HUES64 (cell line): Measurements from ENCODE around the gene INTS11.

Source experiments
- H3K27ac ChIP-seq: 2 replicates; pipeline ENCODE4 v1.7.0; 2013; ENCODE audit warnings: low read depth, low read length, inconsistent platforms
- H3K27me3 ChIP-seq: 2 replicates; pipeline ENCODE4 v1.6.1; 2013; ENCODE audit warnings: mild to moderate bottlenecking, low read length; ENCODE audit not compliant: insufficient read depth
- H3K36me3 ChIP-seq: 2 replicates; pipeline ENCODE4 v1.6.1; 2013; ENCODE audit warnings: mild to moderate bottlenecking, low read length; ENCODE audit not compliant: insufficient read depth
- H3K4me1 ChIP-seq: 2 replicates; pipeline ENCODE4 v1.6.1; 2013; ENCODE audit warnings: mild to moderate bottlenecking, low read length, moderate library complexity; ENCODE audit not compliant: insufficient read depth
- H3K4me3 ChIP-seq: 2 replicates; pipeline ENCODE4 v1.5.1; 2013; ENCODE audit warnings: mild to moderate bottlenecking, low read length, moderate library complexity
- H3K9ac ChIP-seq: 2 replicates; pipeline ENCODE4 v1.6.1; 2013; ENCODE audit warnings: mild to moderate bottlenecking, low read depth, low read length
- H3K9me3 ChIP-seq: 2 replicates; pipeline ENCODE4 v1.6.1; 2013; ENCODE audit warnings: low read depth, low read length; ENCODE audit not compliant: insufficient read depth
- WGBS: fragments of 150-250, 120-280 bp; methylation state at CpG from one replicate; pipeline ENCODE4 v1.1.7; 2013; ENCODE audit warnings: missing lambda C conversion rate; 5-methylcytosine and 5-hydroxymethylcytosine counted together

Gene INTS11

GRCh38 chr1:1309251-1310108 lies 15.0 kb downstream of the INTS11 start:
- peak overlapping the region; percentile 13; the same call in 1 of the 2 replicates for H3K27ac ChIP-seq
- H3K36me3 ChIP-seq = peaks cover 45% of the 10 kb centered on the region
- H3K9ac ChIP-seq = peak overlapping the region; percentile 82
- no peaks in the 10 kb centered on the region; the same call in 1 of the 2 replicates for H3K27me3 ChIP-seq
- H3K4me3 ChIP-seq = peak overlapping the region; percentile 88
- 15% methylated on average over 57 of the region's 57 CpGs for WGBS
- peaks cover 21% of the 10 kb centered on the region for H3K4me1 ChIP-seq
- H3K9me3 ChIP-seq = no peaks in the 10 kb centered on the region

DNA sequence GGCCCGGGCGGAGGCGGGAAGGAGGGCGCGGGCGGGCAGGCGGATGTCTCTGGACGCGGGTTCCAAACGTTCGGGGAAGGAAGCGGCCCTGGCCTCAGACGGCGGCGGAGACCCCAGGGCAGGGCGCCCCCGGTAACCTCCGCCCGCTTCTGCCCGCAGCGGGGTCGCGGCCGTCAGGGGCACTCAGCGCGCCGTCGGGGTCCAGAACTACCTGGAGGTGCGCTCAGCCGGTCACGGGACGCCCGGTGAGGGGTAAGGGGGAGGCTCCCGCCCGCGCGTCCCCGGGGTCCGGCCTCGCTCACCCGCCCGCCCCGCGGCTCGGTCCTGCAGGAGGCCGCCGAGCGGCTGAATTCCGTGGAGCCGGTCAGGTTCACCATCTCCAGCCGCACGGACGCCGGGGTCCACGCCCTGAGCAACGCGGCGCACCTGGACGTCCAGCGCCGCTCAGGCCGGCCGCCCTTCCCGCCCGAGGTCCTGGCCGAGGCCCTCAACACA lies 15.7 kb downstream of the INTS11 start:
- Histone ChIP-seq H3K27ac (peak overlapping the region; percentile 67; the same call in 1 of the 2 replicates), H3K9ac (peak overlapping the region; percentile 82), H3K36me3 (peaks cover 38% of the 10 kb centered on the region), H3K9me3 (no peaks in the 10 kb centered on the region), H3K27me3 (no peaks in the 10 kb centered on the region; the same call in 1 of the 2 replicates), H3K4me1 (peaks cover 23% of the 10 kb centered on the region), H3K4me3 (peak overlapping the region; percentile 88)
- WGBS = under 1% methylated on average over 66 of the region's 66 CpGs

DNA sequence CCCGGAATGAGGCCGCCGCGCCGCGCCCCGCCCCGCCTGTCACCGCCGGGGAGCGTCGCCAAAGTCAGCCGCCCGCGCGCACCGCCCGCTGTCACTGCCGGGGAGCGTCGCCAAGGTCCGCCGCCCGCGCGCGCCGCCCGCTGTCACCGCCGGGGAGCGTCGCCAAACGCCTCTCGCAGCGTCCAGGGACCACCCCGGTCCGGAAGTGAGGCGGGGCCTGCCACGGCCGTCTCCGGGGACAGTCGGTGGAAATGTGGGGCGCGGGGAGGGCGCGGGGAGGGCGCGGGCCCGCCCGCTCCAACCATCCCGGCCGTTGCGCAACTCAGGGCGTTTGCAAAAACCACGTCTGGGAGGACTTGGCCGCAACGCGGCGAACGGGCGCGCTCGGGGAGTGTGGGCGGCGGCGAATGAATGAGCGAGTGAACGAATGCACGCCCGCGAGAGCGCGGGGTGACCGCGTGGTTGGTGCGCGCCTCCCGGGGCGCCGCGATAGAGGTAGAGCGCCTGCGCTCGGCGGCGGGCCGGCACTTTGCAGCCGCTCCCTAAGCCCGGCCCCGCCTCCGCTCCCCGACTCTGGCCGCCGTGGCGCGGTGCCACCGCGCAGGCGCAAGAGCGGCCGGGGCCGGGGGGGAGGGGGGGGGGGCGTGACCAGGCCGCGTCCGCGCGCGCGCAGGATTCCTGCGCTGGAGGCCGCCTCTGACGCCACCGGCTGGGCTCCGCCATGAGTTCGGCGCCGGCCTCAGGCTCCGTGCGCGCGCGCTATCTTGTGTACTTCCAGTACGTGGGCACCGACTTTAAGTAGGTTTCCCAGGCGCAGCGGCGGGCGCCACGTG lies 16.3 kb downstream of the INTS11 start, which contains the start of the genes ACAP3 and PUSL1:
TSS of gene ACAP3 (minus strand) at position 8 of the 833 bp plus-strand sequence. CDS start 115 bp downstream, outside the sequence.
TSS of gene PUSL1 (plus strand) at position 675 of the 833 bp plus-strand sequence. CDS start at position 722, 47 bp downstream.
- WGBS = under 1% methylated on average over 130 of the region's 131 CpGs
- peaks cover 23% of the 10 kb centered on the region for H3K4me1 ChIP-seq
- peak within 1 kb of the TSS; percentile 92 for H3K27ac ChIP-seq
- H3K9ac ChIP-seq = peak within 1 kb of the TSS; percentile 82
- H3K9me3 ChIP-seq = no peaks in the 10 kb centered on the region
- H3K27me3 ChIP-seq = no peaks in the 10 kb centered on the region; the same call in 1 of the 2 replicates
- peaks cover 31% of the 10 kb centered on the region for H3K36me3 ChIP-seq
- H3K4me3 ChIP-seq = peak within 1 kb of the TSS; percentile 88

DNA sequence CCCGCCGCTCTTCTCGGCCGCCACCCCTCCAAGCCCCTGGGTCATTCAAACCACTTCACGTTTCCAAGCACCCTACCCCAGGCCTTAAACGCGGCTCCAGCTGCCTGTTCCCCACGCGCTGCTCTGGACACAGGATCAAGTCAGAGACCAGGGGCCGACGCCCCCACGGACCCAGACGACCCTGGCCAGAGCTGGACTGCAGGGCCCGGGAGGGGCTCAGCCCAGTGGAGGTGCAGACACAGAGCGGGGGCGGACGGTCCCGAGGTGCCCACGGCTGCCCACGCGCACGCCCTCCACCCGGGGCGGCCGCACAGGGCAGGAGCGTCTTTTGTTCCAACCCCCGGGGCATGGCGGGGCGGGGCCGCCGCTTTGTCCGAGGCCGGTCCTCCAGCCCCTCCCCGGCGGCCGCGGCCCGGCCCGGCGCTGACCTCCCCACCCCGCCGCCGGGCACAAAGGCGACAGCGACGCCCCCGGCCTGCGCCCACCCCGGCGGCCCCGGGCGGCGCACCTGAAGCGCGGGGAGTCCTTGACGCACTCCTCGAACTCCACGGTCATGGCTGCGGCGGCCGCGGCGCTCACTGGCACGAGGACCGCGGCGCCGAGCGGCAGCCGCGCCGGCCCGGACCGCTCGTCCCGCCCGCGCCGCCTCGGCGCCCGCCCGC lies 17.1 kb downstream of the INTS11 start:
- peaks cover 23% of the 10 kb centered on the region for H3K4me1 ChIP-seq
- peak overlapping the region; percentile 77 for H3K4me3 ChIP-seq
- no peaks in the 10 kb centered on the region for H3K9me3 ChIP-seq
- H3K9ac ChIP-seq = peak overlapping the region; percentile 74
- peaks cover 24% of the 10 kb centered on the region for H3K36me3 ChIP-seq
- 2% methylated on average over 83 of the region's 83 CpGs for WGBS
- peak overlapping the region; percentile 25; the same call in 1 of the 2 replicates for H3K27ac ChIP-seq
- no peaks in the 10 kb centered on the region; the same call in 1 of the 2 replicates for H3K27me3 ChIP-seq

DNA sequence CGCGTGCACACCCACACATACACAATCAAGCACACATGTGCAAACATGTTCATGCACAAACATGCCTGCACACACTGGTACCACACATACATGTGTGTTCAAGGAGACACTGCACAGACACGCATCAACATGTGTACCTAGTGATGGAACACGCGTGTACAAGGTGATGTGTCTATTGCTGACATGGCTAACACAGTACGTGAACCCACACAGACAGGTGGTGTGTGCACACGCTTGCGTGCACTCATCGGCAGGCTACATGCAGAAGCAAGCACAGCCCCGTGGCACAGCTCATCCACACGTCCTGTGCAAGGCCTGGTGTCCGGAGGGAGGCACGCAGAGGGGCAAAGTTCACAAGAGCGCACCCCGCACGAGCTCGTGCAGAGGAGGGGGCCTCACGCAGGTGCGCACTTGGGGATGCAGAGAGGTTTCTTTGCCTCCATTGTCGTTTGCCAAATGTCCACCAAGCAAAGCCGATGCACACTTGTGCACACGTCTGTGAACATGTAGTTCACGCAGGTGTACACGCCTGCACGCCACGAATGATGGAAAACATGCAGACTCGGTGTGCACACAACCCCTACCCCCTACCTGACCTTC lies 17.7 kb downstream of the INTS11 start:
- peaks cover 23% of the 10 kb centered on the region for H3K4me1 ChIP-seq
- H3K9me3 ChIP-seq = no peaks in the 10 kb centered on the region
- H3K27ac ChIP-seq = no peak overlapping the region
- no peaks in the 10 kb centered on the region; the same call in 1 of the 2 replicates for H3K27me3 ChIP-seq
- H3K36me3 ChIP-seq = peaks cover 19% of the 10 kb centered on the region
- H3K4me3 ChIP-seq = peak overlapping the region; percentile 77
- 67% methylated on average over 27 of the region's 27 CpGs for WGBS
- H3K9ac ChIP-seq = peak overlapping the region; percentile 74; the same call in 1 of the 2 replicates

GRCh38 chr1:1306070-1306660 lies 18.3 kb downstream of the INTS11 start:
- Histone ChIP-seq H3K4me1 (peaks cover 23% of the 10 kb centered on the region), H3K36me3 (peaks cover 13% of the 10 kb centered on the region), H3K27me3 (no peaks in the 10 kb centered on the region; the same call in 1 of the 2 replicates), H3K9ac (no peak overlapping the region), H3K27ac (peak overlapping the region; percentile 72; the same call in 1 of the 2 replicates), H3K4me3 (peak overlapping the region; percentile 77), H3K9me3 (no peaks in the 10 kb centered on the region)
- WGBS = 52% methylated on average over 11 of the region's 11 CpGs

DNA sequence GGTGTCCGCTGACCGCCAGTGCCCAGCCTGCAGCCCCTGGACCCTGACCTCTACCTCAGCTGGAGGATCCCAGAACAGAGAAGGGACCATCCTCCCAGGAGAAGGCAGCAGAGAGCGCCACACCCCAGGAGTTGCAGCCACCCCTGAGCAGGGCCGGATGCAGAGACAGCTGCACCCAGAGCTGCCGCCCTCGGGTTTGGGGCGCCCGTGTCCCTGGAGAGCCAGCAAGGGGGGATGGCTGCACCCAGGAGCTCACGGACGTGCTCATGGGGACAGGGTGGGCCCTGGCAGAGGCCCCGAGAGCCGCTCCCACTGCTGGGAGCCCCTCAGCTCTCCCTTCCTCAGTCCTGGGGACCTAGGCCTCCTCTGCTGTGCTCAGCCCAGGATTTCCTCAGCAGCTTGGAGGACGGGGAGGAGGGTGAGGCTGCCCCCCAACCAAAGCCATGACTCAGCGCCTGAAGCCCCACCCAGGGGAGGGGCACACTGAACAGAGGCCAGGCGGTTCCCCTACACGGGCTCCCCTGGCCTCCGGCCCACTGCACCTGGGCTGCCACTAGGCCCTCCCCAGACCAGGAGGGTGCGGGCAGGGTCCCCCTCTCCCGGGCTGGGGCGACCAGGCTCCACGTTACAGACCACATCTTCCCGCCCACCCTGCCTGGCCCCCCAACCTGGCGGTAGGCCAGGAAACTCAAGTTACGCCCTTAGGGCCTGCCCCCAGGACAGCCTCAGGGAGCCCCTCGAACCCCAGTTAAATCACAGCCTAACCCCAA lies 19.0 kb downstream of the INTS11 start:
- Histone ChIP-seq H3K36me3 (peaks cover 8% of the 10 kb centered on the region), H3K27ac (peak overlapping the region; percentile 72), H3K9me3 (no peaks in the 10 kb centered on the region), H3K4me3 (peak overlapping the region; percentile 77), H3K4me1 (peaks cover 23% of the 10 kb centered on the region), H3K9ac (peak overlapping the region; percentile 11; the same call in 1 of the 2 replicates), H3K27me3 (no peaks in the 10 kb centered on the region; the same call in 1 of the 2 replicates)
- 57% methylated on average over 25 of the region's 25 CpGs for WGBS

GRCh38 chr1:1304331-1305299 lies 19.8 kb downstream of the INTS11 start:
- H3K27me3 ChIP-seq = no peaks in the 10 kb centered on the region; the same call in 1 of the 2 replicates
- H3K9me3 ChIP-seq = no peaks in the 10 kb centered on the region
- H3K36me3 ChIP-seq = no peaks in the 10 kb centered on the region
- H3K9ac ChIP-seq = peak overlapping the region; percentile 11; the same call in 1 of the 2 replicates
- peak overlapping the region; percentile 72 for H3K27ac ChIP-seq
- peak overlapping the region; percentile 33 for H3K4me3 ChIP-seq
- WGBS = 29% methylated on average over 29 of the region's 29 CpGs
- H3K4me1 ChIP-seq = peaks cover 23% of the 10 kb centered on the region
